Lung (tissue), 12 donors: ENCODE measurements around the gene TSPAN32. TPM values are rescaled to one million over a fixed set of nuclear protein-coding genes. Genes with fewer than 3 reads are reported as not detected.

Experiments used
- ATAC-seq: fragments of 200-7000 bp; cut with Tn5 transposase; one replicate; pipeline ENCODE4 v1.9.1; 2020; ENCODE audit warnings: moderate number of reproducible peaks; ENCODE audit not compliant: insufficient read depth, low FRiP score
- DNase-seq, 3 donors: peaks; one replicate each; pipeline ENCODE4 v3.0.0-alpha.2; 2013 to 2017
- H3K27ac ChIP-seq, 2 donors: one replicate each; pipeline ENCODE4 v1.5.1; 2013; ENCODE audit warnings: mild to moderate bottlenecking in 2 of 2, moderate library complexity in 2 of 2, control low read depth in 1 of 2, inconsistent platforms in 1 of 2, low read depth in 1 of 2, low read length in 1 of 2
- H3K27me3 ChIP-seq, 3 donors: one replicate each; pipeline ENCODE4 v1.5.1; 2013; ENCODE audit warnings: low read length in 2 of 3; ENCODE audit not compliant: control insufficient read depth in 3 of 3, insufficient read depth in 3 of 3
- H3K36me3 ChIP-seq, 4 donors: one replicate each; pipeline ENCODE4 v1.5.1; 2013; ENCODE audit warnings: low read length in 4 of 4, mild to moderate bottlenecking in 1 of 4, moderate library complexity in 1 of 4; ENCODE audit not compliant: control insufficient read depth in 4 of 4, insufficient read depth in 4 of 4
- H3K4me1 ChIP-seq, 5 donors: one replicate each; pipeline ENCODE4 v1.5.1; 2013; ENCODE audit warnings: low read length in 5 of 5, mild to moderate bottlenecking in 2 of 5, moderate library complexity in 1 of 5; ENCODE audit not compliant: control insufficient read depth in 5 of 5, insufficient read depth in 5 of 5
- H3K4me3 ChIP-seq: one replicate; pipeline ENCODE4 v1.5.1; 2013; ENCODE audit warnings: mild to moderate bottlenecking, control low read depth, moderate library complexity
- H3K9ac ChIP-seq, 2 donors: one replicate each; pipeline ENCODE4 v1.5.1; 2013; ENCODE audit warnings: low read length in 2 of 2, control low read depth in 1 of 2; ENCODE audit not compliant: insufficient read depth in 1 of 2
- H3K9me3 ChIP-seq, 4 donors: one replicate each; pipeline ENCODE4 v1.5.1; 2013; ENCODE audit warnings: low read length in 3 of 4, mild to moderate bottlenecking in 1 of 4, moderate library complexity in 1 of 4; ENCODE audit not compliant: control insufficient read depth in 4 of 4, insufficient read depth in 3 of 4
- CTCF ChIP-seq: IDR thresholded peaks from 2 replicates; pipeline ENCODE4 v1.5.1; 2012; ENCODE audit warnings: mild to moderate bottlenecking; ENCODE audit errors: control extremely low read depth, extremely low read depth
- WGBS, 2 donors: extraction: QIAGEN DNeasy Blood & Tissue Kit; methylation state at CpG; one replicate each; pipeline ENCODE4 v1.1.7; 2013; 5-methylcytosine and 5-hydroxymethylcytosine counted together
- polyA plus RNA-seq, 2 donors: library from polyadenylated mRNA; stranded (reverse); fragments of 200-250 nt; gene quantifications; one replicate each; pipeline ENCODE4 v1.2.1, GENCODE V29; 2013
- total RNA-seq, 2 donors: library from RNA; depleted of rRNA in 1 of 2; stranded (reverse); fragments of >200 nt in 1 of 2; gene quantifications; one replicate each; pipeline ENCODE4 v1.2.1, GENCODE V29; 2014 to 2021
- donor health status: control.
- donor health status: control.
- donor health status: Bipolar disorder and iron deficiency.
- donor health status: healthy.
- donor health status: DM: yes; HTN: yes; CAD: no.

TSPAN32 gene
- total and polyA plus RNA-seq, 4 donors = 6.1 to 7.6 (median 7.1) TPM

GRCh38 chr11:2275334-2276279 lies 26.2 kb upstream of the TSPAN32 start:
- Histone ChIP-seq H3K36me3 (no peaks in the 10 kb centered on the region), H3K9ac (no peak overlapping the region), H3K27ac (no peak overlapping the region), H3K27me3 (peaks cover 7 to 24% (median 17%) of the 10 kb centered on the region in 3 donors), H3K9me3 (peaks cover 0 to 6% (median 0%) of the 10 kb centered on the region in 4 donors), H3K4me3 (no peak overlapping the region), H3K4me1 (peaks cover 0 to 14% (median 3%) of the 10 kb centered on the region in 5 donors)
- no peak for TF ChIP-seq CTCF
- WGBS, 2 donors = 94 to 95% methylated on average over 30 of the region's 30 CpGs
- peak in 1 of 3 donors; percentile 8 for DNase-seq
- ATAC-seq = no peak

GRCh38 chr11:2276280-2277007 lies 25.4 kb upstream of the TSPAN32 start:
- no peaks in the 10 kb centered on the region for H3K36me3 ChIP-seq
- TF ChIP-seq CTCF = no peak
- no peak overlapping the region for H3K4me3 ChIP-seq
- WGBS, 2 donors = 95% methylated on average over 14 of the region's 14 CpGs
- H3K9ac ChIP-seq = no peak overlapping the region
- H3K27ac ChIP-seq = no peak overlapping the region
- peaks cover 0 to 6% (median 0%) of the 10 kb centered on the region in 4 donors for H3K9me3 ChIP-seq
- peaks cover 0 to 14% (median 2%) of the 10 kb centered on the region in 5 donors for H3K4me1 ChIP-seq
- DNase-seq = no peak
- no peak for ATAC-seq
- peaks cover 0 to 16% (median 15%) of the 10 kb centered on the region in 3 donors for H3K27me3 ChIP-seq

- H3K36me3 ChIP-seq = no peaks in the 10 kb centered on the region
- peaks cover 0 to 11% (median 10%) of the 10 kb centered on the region in 3 donors for H3K27me3 ChIP-seq
- WGBS, 2 donors = 67 to 74% methylated on average over 6 of the region's 6 CpGs
- H3K9ac ChIP-seq = no peak overlapping the region
- ATAC-seq (no peak), DNase-seq (peak; percentile 54 to 73 (median 60))
- no peak overlapping the region for H3K27ac ChIP-seq
- H3K4me3 ChIP-seq = no peak overlapping the region
- TF ChIP-seq CTCF = no peak
- H3K9me3 ChIP-seq = peaks cover 0 to 6% (median 0%) of the 10 kb centered on the region in 4 donors
- H3K4me1 ChIP-seq = peaks cover 0 to 14% (median 2%) of the 10 kb centered on the region in 5 donors
These were observed 24.8 kb upstream of the TSPAN32 start for GRCh38 chr11:2277008-2277346.
